Bronchial epithelial cell (primary cell): Measurements from ENCODE around the gene CALHM3. TPM values are rescaled to one million over a fixed set of nuclear protein-coding genes. Genes with fewer than 3 reads are reported as not detected.
"Not testable (repeated sequence)": the region's sequence is repeated elsewhere in the genome, so short reads cannot be mapped to it uniquely, and the experiment has no call there.

ENCODE experiments used
- DNase-seq: peaks from one replicate; pipeline ENCODE4 v3.0.0-alpha.2; 2010; ENCODE audit warnings: low read depth
- FAIRE-seq: peaks from 2 replicates; lab custom pipeline; 2011; peaks lifted over from hg19 to GRCh38; lab: Jason Lieb, UNC
- H3K27me3 ChIP-seq: 2 replicates; pipeline ENCODE4 v1.5.1; 2011; ENCODE audit warnings: low read length; ENCODE audit not compliant: control insufficient read depth, insufficient read depth
- H3K36me3 ChIP-seq: 2 replicates; pipeline ENCODE4 v1.5.1; 2011; ENCODE audit warnings: low read length; ENCODE audit not compliant: control insufficient read depth, insufficient read depth
- H3K4me3 ChIP-seq: 2 replicates; pipeline ENCODE4 v1.5.1; 2011; ENCODE audit warnings: mild to moderate bottlenecking, low read depth, low read length, control low read depth
- total RNA-seq: library from RNA; depleted of rRNA; stranded (reverse); fragments of >200 nt; gene quantifications from 2 replicates; pipeline ENCODE4 v1.2.1, GENCODE V29; 2014
- TF ChIP-seq, protein P1 (sequence below): IDR thresholded peaks from 2 replicates; pipeline ENCODE4 v1.5.1; 2011; ENCODE audit warnings: mild to moderate bottlenecking, moderate library complexity, low read length, control low read depth, inconsistent platforms; ENCODE audit not compliant: insufficient read depth, severe bottlenecking

CALHM3 gene, protein sequence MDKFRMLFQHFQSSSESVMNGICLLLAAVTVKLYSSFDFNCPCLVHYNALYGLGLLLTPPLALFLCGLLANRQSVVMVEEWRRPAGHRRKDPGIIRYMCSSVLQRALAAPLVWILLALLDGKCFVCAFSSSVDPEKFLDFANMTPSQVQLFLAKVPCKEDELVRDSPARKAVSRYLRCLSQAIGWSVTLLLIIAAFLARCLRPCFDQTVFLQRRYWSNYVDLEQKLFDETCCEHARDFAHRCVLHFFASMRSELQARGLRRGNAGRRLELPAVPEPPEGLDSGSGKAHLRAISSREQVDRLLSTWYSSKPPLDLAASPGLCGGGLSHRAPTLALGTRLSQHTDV
- total RNA-seq, result not detected in 2 replicates

DNA sequence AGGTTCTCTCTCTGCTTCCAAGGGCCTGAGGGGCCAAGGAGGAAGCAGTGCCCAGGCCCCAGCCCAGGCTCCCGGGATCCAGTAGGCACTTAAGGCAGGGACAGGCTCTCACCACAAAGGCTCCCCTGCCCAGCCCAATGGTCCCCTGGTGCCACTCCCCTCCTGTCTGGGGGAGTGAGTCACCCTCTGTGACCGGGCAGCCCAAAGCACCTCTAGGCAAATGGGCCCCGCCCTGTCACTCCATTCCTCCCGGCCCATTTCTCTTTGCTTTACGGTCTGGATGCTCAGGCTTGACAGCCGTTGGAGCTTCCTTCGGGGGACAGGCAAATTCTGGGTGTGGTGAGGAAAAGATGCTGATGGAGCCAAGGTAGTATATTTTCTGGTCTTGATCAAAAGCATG, at the start of gene CALHM3:
Gene CALHM3, minus strand, starts transcription at position 106 of the 400 bp plus-strand sequence. CDS start 208 bp downstream, outside the sequence.
- Histone ChIP-seq H3K4me3 (no peak within 1 kb of the TSS), H3K36me3 (no peaks in the 10 kb centered on the region), H3K27me3 (no peaks in the 10 kb centered on the region)
- peak; percentile 34 for DNase-seq
- TF ChIP-seq, protein P1, sequence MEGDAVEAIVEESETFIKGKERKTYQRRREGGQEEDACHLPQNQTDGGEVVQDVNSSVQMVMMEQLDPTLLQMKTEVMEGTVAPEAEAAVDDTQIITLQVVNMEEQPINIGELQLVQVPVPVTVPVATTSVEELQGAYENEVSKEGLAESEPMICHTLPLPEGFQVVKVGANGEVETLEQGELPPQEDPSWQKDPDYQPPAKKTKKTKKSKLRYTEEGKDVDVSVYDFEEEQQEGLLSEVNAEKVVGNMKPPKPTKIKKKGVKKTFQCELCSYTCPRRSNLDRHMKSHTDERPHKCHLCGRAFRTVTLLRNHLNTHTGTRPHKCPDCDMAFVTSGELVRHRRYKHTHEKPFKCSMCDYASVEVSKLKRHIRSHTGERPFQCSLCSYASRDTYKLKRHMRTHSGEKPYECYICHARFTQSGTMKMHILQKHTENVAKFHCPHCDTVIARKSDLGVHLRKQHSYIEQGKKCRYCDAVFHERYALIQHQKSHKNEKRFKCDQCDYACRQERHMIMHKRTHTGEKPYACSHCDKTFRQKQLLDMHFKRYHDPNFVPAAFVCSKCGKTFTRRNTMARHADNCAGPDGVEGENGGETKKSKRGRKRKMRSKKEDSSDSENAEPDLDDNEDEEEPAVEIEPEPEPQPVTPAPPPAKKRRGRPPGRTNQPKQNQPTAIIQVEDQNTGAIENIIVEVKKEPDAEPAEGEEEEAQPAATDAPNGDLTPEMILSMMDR, result no peak
- no peak for FAIRE-seq

DNA sequence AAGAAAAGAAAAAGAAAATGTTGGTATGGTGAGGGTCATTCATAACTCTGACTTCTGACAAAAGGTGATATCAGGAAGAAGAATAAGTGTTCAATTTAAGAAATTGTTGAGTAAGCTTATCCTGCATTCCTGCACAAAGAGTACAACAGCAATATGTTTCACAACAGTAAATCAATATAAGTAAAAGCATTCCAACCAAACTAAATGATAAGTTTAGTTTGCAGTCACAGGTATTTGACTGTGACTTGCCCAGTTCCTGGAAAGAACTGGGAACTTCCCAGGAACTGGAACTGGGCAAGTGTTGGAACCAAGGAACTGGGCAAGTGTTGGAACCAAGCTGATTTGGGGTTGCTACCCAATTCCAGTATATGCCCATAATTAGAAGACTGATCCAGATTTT, 49.5 kb upstream of the CALHM3 start:
- FAIRE-seq (no peak), DNase-seq (peak; percentile 32)
- TF ChIP-seq, protein P1, result no peak
- H3K27me3 ChIP-seq, result no peaks in the 10 kb centered on the region
- no peaks in the 10 kb centered on the region for H3K36me3 ChIP-seq
- H3K4me3 ChIP-seq, result no peak overlapping the region

DNA sequence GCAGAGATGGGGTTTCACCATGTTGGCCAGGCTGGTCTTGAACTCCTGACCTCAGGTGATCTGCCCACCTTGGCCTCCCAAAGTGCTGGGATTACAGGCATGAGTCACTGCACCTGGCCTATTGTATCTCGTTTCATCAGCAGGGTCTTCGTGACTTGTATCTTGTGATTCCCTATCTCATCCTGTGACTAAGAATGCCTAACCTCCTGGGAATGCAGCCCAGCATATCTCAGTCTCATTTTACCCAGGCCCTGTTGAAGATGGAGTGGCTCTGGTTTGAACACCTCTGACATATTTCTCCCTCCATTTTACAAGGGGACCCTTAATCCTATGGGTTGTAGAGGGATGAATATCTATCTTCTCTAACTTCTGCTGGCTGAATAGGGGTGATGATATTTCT, 48.4 kb upstream of the CALHM3 start:
- H3K36me3 ChIP-seq, H3K27me3 ChIP-seq, FAIRE-seq, H3K4me3 ChIP-seq: not testable (repeated sequence)
- peak; percentile 91 for DNase-seq

DNA sequence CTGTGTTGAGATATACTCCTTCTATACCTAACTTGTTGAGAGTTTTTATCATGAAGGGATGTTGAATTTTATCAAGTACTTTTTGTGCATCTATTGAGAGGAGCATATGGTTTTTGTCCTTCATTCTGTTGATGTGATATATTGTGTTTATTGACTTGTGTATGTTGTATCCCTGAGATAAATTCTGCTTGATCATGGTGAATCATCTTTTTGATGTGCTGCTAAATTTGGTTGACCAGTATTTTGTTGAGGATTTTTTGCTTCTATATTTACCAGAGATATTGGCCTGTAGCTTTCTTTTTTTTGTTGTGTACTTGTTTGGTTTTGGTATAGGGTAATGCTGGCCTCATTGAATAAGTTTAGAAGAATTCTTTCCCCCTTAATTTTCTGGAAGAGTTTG, 46.9 kb upstream of the CALHM3 start:
- TF ChIP-seq, protein P1, result no peak

DNA sequence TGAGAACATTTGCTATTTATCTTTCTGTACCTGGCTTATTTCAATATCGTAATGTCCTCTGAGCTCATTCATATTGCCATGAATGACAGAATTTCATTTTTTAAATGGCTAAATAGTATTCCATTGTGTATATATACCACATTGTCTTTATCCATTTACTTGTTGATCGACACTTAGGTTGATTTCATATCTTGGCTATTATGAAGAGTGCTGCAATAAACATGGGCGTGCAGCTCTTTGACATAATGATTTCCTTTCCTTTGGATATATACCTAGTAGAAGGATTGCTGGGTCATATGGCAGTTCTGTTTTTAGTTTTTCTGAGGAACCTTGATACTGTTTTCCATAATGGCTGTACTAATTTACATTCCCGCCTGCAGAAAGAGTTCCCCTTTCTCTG, 44.6 kb upstream of the CALHM3 start:
- DNase-seq, result no peak
- Histone ChIP-seq H3K27me3 (no peaks in the 10 kb centered on the region), H3K4me3 (no peak overlapping the region), H3K36me3 (no peaks in the 10 kb centered on the region)
- no peak for FAIRE-seq
- TF ChIP-seq, protein P1, result no peak

More for the DNA sequence above, 46.9 kb upstream of the CALHM3 start:
- FAIRE-seq, result no peak
- Histone ChIP-seq H3K36me3 (no peaks in the 10 kb centered on the region), H3K4me3 (no peak overlapping the region), H3K27me3 (no peaks in the 10 kb centered on the region)
- DNase-seq, result peak; percentile 29

DNA sequence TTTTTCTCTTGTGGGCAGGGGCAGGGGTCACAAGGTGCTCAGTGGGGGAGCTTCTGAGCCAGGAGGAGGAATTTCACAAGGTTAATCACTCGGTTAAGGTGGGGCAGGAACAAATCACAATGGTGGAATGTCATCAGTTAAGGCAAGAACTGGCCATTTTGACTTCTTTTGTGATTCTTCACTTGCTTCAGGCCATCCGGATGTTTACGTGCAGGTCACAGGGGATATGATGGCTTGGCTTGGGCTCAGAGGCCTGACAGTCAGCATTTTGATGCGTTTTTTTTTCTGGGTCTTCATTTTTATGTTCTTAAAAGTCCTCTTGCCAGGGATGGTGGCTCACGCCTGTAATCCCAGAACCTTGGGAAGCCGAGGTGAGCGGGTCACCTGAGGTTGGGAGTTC, 43.0 kb upstream of the CALHM3 start:
- FAIRE-seq, DNase-seq, H3K27me3 ChIP-seq, H3K36me3 ChIP-seq, H3K4me3 ChIP-seq: not testable (repeated sequence)

DNA sequence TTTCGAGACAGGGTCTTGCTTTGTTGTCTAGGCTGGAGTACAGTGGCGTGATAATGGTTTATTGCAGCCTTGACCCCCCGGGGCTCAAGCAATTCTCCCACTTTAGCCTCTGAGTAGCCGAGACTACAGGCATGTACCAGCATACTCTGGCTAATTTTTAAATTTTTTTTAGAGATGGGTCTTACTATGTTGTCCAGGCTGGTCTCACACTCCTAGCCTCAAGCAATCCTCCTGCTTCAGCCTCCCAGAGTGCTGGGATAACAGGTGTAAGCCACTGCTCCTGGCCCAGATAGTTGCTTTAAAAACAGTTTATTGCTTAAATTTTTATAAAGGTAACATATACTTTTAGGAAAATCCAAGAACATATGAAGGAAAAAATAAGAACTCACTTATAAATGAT, 40.8 kb upstream of the CALHM3 start:
- Histone ChIP-seq H3K27me3 (no peaks in the 10 kb centered on the region), H3K36me3 (no peaks in the 10 kb centered on the region), H3K4me3 (no peak overlapping the region)
- no peak for FAIRE-seq
- no peak for DNase-seq
- TF ChIP-seq, protein P1, result no peak
